ENCODE measurements around the gene SYT5.
"Not testable (repeated sequence)": the region's sequence is repeated elsewhere in the genome, so short reads cannot be mapped to it uniquely, and the experiment has no call there.

Gene SYT5

GRCh38 chr19:55179606-55180484, at the start of gene SYT5:
Gene SYT5, minus strand, starts transcription at chr19:55180289. Its CDS starts 1,248 bp downstream, at chr19:55179041.
- no peak for DNase-seq (ENCODE audit: low spot score)

DNA sequence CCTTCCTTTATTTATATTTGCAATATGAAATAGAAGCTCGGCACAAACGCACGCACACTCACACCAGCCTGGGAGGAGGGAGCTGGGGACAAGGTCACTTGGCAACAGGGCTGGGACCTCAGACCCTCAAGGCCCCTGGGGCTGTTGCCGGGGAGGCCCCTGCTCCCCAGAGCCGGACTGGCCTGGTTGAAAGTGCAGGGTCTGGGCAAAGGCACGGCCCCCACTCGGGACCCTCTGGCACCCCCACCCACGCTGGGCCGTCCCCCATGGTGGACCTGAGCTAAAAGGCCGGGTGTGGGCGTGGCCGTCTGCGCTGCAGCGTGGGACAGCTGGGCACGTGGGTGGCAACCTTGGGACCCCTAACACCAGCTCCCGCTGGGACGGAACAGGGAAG, 49.7 kb upstream of the SYT5 start:
- DNase-seq (ENCODE audit: low spot score): no peak

DNA sequence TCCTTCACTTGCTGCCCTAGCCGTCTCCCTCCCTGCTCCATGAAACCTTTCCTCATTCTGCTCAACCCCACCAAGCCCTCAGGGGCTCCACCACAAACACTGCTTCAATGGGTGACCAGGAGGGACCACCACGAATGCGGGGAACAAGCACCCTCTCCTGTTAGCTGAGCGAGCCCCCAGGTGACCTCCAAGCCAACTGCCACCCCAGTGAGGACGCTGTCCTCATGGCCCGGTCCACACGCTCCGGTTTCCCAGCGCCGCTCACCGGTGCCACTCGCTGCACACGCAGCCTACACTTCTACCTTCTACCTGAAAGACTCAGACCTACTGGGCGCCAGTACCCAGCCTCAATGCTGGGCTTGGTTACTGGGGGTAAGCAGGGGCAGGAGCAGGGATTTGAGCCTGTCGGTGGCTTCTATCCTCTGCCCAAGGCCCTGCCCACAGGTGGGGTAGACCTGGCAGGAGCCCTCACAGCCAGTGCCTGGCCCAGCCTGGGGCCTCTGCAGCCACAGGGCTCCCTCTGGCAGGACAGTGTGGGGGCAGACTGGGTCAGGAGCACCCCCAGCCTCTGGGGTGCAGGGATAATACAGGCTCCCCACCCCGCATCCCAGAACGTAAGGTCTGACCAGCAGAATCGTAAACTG, 49.2 kb upstream of the SYT5 start:
- DNase-seq (ENCODE audit: low spot score): no peak

DNA sequence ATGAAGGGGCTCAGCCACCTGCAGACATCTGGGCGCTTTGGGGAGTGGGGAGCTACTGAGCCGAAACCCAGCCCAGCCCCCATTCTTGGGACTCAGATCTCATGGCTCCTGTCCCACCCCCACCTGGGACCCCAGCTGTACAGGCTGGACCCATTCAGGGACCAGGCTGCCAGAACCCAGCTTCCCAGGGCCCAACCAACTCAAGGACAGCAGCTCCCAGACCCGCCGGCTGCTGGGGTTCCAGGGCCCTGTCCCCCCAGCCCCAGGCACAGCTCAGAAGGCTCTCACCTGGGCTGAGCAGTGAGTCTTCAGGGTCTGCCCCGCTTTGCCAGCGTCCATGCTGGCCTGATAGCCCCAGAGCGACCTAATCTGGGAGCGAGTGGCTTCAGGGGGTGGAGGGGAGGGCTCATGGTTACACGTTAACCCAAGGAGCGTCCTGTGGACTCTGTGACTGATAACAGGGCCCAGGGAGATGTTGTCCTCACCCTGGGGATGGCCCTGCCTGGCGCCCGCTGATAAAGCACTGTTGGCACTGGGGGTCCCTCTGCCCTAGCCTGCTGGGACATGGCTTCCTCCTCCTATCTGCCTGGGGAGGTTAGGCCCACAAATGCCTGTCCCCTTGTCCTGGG, 48.4 kb upstream of the SYT5 start, which contains the start of gene TMEM86B:
Gene TMEM86B, minus strand, starts transcription at position 361 of the 629 bp plus-strand sequence. Its CDS starts 22 bp downstream, at position 339.
- no peak for DNase-seq (ENCODE audit: low spot score)

GRCh38 chr19:55228015-55228391, 47.9 kb upstream of the SYT5 start:
- DNase-seq (ENCODE audit: low spot score): no peak

DNA sequence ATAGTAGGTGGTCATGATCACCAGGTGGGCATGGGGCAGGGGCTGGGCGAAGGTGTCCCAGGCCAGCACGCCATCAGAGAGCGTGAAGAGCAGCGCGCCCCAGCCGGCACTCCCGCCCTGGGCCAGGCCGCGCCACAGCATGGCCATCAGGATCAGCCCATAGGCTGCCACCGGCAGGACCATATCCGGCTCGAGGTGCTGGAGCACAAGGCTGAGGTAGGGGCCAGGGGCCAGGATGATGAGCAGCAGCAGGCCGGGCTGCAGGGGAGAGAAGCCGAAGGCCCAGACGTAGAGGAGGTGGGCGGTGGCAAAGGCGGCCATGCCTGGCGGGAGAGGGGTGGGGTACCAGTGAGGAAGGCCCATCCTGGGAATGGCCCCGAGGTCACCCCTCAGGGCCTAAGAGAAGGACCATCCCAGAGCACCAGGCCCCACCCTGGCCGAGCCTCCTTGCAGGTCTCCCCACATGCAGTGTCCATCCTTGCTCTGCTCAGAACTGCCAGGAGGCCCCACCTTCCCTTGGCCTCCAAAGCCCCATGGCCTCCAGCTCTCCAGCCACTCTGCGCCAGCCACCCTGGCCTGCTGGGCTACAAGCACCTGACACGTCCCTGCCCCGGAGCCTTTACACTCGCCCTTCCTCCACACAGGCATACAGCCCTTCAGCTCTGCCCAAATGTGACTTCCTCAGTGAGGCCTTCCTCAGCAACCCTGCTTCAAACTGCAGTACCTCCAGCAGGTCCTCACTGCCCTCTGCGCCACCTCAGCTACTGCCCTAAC, 47.3 kb upstream of the SYT5 start:
- DNase-seq (ENCODE audit: low spot score): no peak

- no peak for DNase-seq (ENCODE audit: low spot score)
Measured at GRCh38 chr19:55226788-55227187, 46.7 kb upstream of the SYT5 start.

DNA sequence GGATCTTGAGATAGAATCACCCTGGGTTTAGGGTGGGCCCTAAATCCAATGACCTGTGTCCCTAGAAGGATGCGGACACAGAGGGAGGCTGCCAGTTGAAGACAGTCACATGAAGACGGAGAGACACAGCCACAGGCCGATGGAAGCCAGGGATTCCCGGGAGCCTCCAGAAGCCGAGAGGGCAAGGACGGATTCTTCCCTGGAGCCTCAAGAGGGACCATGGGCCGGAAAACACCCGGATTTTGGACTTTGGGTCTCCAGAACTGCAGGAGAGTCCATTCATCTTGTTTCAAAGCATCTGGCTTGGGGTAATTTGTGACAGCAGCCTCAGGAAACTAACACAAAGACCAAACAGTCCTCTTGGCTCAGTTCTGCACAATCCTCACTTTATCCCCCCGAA, 46.2 kb upstream of the SYT5 start:
- DNase-seq (ENCODE audit: low spot score): no peak

- DNase-seq (ENCODE audit: low spot score): no peak
Measured at GRCh38 chr19:55225415-55225958, 45.4 kb upstream of the SYT5 start.

- DNase-seq (ENCODE audit: low spot score): not testable (repeated sequence)
Measured at GRCh38 chr19:55224679-55225414, 44.8 kb upstream of the SYT5 start.

DNA sequence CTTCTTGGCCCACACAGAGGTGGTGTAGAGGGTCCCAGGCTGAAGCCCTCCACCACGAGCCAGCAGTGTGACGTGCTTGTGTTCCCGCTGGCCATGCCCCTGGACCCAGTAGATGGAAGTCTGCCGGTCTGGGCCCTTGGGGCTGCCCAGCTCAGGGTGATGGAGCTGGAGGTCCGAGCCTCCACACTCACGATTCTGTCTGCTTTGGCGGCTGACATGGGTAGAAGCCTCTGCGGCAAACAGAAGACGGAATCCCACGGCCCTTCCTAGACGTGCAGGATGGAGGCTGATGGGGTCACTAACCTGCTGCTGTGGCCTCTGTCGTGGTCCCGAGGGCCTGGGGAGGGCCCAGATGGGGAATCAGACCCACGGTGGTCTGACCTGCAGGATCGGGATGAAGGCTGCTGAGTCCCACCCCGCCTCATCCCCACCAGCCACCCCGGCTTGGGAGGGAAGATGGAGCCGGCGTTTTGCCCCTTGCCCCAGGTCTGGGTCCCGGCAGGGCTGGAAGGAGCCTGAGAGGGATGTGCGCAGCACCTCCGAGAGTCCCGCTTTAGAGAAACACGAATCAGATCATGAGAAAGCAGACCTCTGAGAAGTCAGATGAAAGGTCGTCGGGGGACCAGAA, 44.1 kb upstream of the SYT5 start:
- DNase-seq (ENCODE audit: low spot score): no peak

- DNase-seq (ENCODE audit: low spot score): no peak
Measured at GRCh38 chr19:55223291-55224037, 43.4 kb upstream of the SYT5 start.

DNA sequence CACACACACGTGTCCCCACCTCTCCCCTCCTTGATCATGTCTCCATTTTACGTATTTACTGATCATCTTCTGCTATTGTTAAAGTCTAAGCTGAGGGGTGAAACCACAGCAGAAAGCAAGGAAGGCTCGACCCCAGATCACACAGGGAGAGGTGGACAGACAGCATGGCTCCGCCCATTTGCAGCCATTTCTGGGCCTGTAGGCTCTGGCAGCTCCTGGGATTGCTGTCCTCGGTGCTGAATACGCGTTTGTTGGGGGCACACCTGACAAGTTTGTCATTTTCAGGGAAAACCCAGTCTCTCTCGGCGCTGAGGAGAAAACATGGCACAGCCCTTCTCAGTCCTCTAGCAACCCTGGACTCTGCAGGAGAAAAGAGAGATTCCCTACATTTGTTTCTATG, 40.4 kb upstream of the SYT5 start:
- DNase-seq (ENCODE audit: low spot score): no peak

GRCh38 chr19:55216461-55217198, 36.5 kb upstream of the SYT5 start:
- peak; percentile 98 for DNase-seq (ENCODE audit: low spot score)

DNA sequence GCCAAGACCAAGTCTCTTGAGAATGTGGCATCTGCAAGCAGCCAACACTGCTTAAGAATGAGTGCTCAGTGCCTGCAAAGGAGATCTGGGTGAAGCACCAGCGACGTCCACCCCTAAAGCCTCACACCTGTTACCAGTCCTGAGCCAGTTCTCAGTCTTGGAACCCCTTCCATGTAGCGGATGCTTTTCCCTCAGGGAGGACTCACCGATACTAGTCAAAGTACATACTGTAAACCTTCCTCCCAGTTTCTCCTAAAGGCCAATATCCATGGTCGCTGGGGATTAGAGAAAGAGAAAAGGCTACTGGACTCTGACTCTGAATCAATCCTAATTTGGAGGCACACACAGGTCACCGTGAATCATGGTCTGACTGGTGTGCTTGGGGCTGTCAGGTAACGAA, 33.5 kb upstream of the SYT5 start:
- no peak for DNase-seq (ENCODE audit: low spot score)

DNA sequence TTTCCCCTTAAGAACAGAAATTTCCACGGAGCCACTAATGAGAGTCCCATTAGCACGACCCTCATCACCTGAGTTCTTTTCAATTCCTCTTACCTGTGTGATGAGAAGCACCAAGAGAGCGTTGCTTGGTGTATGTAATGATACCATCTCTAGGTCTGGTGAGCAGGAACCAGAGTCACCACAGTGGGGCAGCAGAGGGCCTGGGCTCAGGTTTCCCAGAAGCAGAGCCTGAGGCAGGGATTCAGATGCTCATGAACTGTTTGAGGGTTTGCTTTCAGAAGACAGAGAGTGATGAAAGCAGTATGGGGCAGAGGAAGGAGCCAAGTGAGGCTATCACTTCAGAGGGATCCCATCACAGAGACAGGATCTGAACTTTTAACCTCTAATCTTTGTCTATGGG, 32.4 kb upstream of the SYT5 start:
- DNase-seq (ENCODE audit: low spot score): peak; percentile 71

GRCh38 chr19:55209693-55210472, 29.8 kb upstream of the SYT5 start:
- no peak for DNase-seq (ENCODE audit: low spot score)

Measured in cerebellar cortex (tissue), 1 donor.